Lower leg skin (tissue), 4 donors: ENCODE data around the gene MUC15. TPM values are rescaled to one million over a fixed set of nuclear protein-coding genes. Genes with fewer than 3 reads are reported as not detected.
"Not testable (repeated sequence)": the region's sequence is repeated elsewhere in the genome, so short reads cannot be mapped to it uniquely, and the experiment has no call there.

Experiments used
- DNase-seq, 2 donors: peaks; one replicate each; pipeline ENCODE4 v3.0.0-alpha.2; 2019; ENCODE audit warnings: low spot score in 2 of 2
- H3K4me3 ChIP-seq: fragments of 200-600 bp; sonication (generic); 2 replicates; pipeline ENCODE4 v1.5.1; 2017; ENCODE audit warnings: mild to moderate bottlenecking, low read depth; ENCODE audit not compliant: poor library complexity, severe bottlenecking
- POLR2A ChIP-seq, 2 donors: fragments of 450-650 bp; IDR thresholded peaks; one replicate each; pipeline ENCODE4 v1.6.1; 2016 to 2017; ENCODE audit warnings: antibody characterized with exemption in 2 of 2, mild to moderate bottlenecking in 1 of 2, moderate library complexity in 1 of 2
- WGBS, 2 donors: methylation state at CpG; one replicate each; pipeline ENCODE4 v1.1.5; 2018; 5-methylcytosine and 5-hydroxymethylcytosine counted together
- intact Hi-C: fragments of 100-400 bp; cut with DNase I; formaldehyde crosslinking; loops from one replicate; pipeline ENCODE4 v1.15.0; 2023; ENCODE audit warnings: low total_unique reads
- total RNA-seq, 4 donors: library from RNA; depleted of rRNA; stranded (reverse); fragments of >200 nt; gene quantifications; one replicate each; pipeline ENCODE4 v1.1.0, GENCODE V29; 2016
- TF ChIP-seq, protein P1 (sequence below), 3 donors: fragments of 450-650 bp; IDR thresholded peaks; one replicate each; pipeline ENCODE4 v1.5.1; 2016; ENCODE audit warnings: antibody characterized with exemption in 3 of 3, mild to moderate bottlenecking in 3 of 3, moderate library complexity in 2 of 3

Gene MUC15
- total RNA-seq, 4 donors from 2014 or later: 36.8 to 65.3 (median 55.8) TPM

DNA sequence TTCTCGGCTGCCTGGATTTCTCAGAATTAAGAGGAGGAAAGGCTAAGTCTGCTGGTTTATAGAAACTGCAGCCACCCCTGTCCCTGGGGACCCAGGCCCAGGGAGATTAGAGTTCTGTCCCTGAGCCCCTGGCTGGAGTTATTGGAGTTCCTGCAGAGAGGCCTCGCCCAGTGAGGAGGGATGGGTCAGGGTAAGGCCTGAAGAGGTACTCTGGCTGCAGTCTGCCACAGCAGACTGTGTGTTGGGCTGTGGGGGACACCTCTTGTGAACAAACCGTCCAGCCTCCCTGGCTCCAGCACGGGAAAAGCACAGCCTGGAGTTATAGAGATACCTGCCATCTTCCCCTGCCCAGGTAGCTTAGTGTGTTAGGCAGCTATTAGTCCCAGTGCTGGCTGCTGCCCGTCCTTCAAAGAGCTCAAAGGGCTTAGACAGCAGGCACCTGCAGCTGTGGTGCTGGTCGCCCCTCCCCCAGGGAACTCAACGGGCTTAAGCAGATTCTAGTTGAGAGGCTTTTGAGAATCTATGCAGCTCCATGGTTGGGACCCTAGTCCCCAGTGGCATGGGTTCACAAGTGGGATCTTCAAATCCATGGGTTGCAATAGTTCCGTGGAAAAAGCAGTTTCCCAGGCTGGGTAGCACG, 36.6 kb upstream of the MUC15 start:
- TF ChIP-seq, protein P1, sequence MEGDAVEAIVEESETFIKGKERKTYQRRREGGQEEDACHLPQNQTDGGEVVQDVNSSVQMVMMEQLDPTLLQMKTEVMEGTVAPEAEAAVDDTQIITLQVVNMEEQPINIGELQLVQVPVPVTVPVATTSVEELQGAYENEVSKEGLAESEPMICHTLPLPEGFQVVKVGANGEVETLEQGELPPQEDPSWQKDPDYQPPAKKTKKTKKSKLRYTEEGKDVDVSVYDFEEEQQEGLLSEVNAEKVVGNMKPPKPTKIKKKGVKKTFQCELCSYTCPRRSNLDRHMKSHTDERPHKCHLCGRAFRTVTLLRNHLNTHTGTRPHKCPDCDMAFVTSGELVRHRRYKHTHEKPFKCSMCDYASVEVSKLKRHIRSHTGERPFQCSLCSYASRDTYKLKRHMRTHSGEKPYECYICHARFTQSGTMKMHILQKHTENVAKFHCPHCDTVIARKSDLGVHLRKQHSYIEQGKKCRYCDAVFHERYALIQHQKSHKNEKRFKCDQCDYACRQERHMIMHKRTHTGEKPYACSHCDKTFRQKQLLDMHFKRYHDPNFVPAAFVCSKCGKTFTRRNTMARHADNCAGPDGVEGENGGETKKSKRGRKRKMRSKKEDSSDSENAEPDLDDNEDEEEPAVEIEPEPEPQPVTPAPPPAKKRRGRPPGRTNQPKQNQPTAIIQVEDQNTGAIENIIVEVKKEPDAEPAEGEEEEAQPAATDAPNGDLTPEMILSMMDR (IDR thresholded peaks at IDR 0.05): no peak
- no peak for TF ChIP-seq POLR2A (IDR thresholded peaks at IDR 0.05)
- 82 to 86% methylated on average over 8 to 9 of the region's 9 CpGs for WGBS, 2 donors
- H3K4me3 ChIP-seq: no peak overlapping the region
- DNase-seq: no peak
- intact Hi-C loops: no loop called here

DNA sequence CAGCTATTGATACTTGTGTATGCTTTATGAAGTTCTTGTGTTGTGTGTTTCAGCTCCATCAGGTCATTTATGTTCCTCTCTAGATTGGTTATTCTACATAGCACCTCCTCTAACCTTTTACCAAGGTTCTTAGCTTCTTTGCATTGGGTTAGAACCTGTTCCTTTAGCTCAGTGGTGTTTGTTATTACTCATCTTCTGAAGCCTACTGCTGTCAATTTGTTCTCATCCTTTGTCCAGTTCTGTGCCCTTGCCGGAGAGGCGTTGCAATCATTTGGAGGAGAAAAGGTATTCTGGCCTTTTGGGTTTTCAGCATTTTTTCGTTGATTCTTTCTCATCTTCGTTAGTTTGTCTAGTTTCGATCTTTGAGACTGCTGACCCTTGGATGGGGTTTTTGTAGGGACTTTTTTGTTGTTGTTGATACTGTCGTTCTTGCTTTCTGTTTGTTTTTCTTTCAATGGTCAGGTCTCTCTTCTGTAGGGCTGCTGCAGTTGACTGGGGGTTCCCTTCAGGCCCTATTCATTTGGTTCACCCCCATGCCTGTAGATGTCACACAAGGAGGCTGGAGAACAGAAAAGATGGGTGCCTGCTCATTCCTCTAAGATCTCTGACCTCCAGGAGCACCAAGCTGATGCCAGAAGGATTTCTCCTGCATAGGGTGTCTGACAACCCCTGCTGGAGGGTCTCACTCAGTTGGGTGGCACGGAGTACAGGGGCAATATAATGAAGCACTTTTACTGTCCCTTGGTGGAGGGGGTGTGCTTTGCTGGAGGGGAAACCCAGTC, 35.9 kb upstream of the MUC15 start:
- intact Hi-C loops: no loop called here
- TF ChIP-seq, protein P1 (IDR thresholded peaks at IDR 0.05): no peak
- TF ChIP-seq POLR2A (IDR thresholded peaks at IDR 0.05): no peak
- DNase-seq: no peak
- H3K4me3 ChIP-seq: no peak overlapping the region
- 91 to 96% methylated on average over 7 of the region's 7 CpGs for WGBS, 2 donors

DNA sequence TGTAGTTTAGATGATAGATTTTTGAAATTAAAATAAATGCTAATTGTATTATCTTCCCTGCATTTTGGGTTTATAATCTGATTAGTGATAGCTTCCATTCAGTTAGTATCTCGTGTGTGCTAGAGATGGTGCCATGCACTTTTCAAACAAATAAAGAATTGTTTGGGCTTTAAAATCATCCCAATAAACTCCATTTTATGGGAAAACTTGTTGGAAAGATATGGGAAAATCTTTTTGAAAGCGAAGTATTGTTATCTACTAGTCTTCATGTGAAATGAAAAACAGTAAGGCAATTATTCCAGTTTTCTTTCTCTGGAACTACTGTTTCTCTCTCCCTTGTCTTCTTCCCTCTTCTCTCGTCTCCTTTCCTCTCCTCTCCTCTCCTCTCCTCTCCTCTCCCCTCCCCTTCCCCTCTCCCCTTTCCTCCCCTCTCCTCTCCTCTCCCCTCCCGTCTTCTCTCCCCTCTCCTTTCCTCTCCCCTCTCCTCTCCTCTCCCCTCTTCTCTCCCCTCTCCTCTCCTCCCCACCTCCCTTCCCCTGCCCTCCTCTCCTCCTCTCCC, 27.9 kb upstream of the MUC15 start:
- TF ChIP-seq POLR2A (IDR thresholded peaks at IDR 0.05): no peak
- TF ChIP-seq, protein P1 (IDR thresholded peaks at IDR 0.05): no peak
- DNase-seq: no peak
- no peak overlapping the region for H3K4me3 ChIP-seq
- 64 to 71% methylated on average over 3 to 4 of the region's 4 CpGs for WGBS, 2 donors
- intact Hi-C loops: no loop called here

DNA sequence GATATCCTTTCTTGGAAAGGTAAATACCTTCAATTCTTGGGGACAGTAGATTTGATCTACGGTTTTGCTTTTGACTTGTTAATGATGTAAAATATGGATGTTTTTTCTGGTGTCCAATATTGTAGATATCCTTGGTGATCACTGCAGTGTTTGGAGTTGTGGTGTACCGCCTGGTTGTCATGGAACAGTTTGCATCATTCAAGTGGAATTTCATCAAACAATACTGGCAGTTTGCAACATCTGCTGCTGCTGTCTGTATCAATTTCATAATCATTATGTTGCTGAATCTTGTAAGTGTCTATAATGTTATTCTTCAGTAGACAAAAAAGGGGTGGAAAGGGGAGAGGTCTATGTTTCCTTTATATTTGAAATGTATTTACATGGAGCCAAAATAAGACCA, 27.4 kb upstream of the MUC15 start:
- WGBS, 2 donors: 53 to 54% methylated on average over 2 of the region's 2 CpGs
- TF ChIP-seq, protein P1 (IDR thresholded peaks at IDR 0.05): no peak
- TF ChIP-seq POLR2A (IDR thresholded peaks at IDR 0.05): no peak

DNA sequence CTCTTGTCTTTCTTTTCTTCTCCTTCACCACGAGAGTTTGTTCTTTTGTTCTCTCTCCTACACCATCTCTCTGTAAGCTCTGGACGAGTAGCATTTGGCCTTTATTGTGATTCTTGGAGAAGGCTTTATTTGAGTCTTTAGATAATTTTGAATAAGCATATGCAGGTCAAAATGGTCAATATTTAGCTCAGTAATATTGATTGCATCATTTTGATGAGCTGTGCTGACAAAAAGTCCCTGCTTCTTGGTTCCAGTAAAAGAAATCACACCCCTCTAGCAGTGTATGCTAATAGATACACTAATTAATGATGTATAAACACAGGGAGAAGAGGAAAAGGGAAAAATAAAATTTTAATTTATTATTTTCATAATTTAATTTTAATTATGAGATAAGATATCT, 25.8 kb upstream of the MUC15 start:
- no peak for DNase-seq
- no peak for TF ChIP-seq POLR2A (IDR thresholded peaks at IDR 0.05)
- TF ChIP-seq, protein P1 (IDR thresholded peaks at IDR 0.05): no peak
- WGBS, 2 donors: 81 to 91% methylated on average over 2 of the region's 2 CpGs
- intact Hi-C loops: no loop called here
- no peak overlapping the region for H3K4me3 ChIP-seq

More for the DNA sequence above, 27.4 kb upstream of the MUC15 start:
- DNase-seq: no peak
- intact Hi-C loops: no loop called here
- no peak overlapping the region for H3K4me3 ChIP-seq

DNA sequence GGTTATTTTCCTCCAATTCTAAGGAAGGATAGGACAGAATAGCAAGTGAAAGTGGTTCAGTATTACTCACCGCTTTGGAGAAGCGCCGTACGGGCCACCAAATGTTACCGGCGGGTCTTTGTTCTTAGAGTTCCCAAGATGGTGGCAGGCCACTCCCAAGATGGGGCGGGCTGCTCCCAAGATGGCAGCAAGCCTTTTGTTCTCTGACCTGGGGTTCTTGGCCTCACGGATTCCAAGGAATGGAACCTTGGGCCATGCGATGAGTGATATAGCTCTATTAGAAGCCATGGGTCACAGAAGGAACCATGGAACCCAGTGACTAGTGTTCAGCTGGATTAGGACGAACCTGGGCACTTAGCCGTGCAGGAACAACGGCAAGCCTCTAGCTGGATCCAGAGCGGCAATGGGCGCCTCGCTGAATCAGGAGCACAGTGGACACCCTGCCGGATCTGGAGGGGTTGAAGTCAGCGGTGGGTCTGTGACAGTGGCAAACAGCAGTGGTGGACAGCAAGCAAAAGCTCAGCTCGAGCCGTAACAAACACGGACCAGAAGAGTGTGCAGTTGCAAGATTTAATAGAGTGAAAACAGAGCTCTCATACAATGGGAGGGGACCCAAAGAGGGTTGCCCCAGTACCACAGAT, 25.1 kb upstream of the MUC15 start:
- intact Hi-C loops, DNase-seq, H3K4me3 ChIP-seq: not testable (repeated sequence)
- WGBS, 2 donors: 95 to 98% methylated on average over 20 of the region's 20 CpGs

DNA sequence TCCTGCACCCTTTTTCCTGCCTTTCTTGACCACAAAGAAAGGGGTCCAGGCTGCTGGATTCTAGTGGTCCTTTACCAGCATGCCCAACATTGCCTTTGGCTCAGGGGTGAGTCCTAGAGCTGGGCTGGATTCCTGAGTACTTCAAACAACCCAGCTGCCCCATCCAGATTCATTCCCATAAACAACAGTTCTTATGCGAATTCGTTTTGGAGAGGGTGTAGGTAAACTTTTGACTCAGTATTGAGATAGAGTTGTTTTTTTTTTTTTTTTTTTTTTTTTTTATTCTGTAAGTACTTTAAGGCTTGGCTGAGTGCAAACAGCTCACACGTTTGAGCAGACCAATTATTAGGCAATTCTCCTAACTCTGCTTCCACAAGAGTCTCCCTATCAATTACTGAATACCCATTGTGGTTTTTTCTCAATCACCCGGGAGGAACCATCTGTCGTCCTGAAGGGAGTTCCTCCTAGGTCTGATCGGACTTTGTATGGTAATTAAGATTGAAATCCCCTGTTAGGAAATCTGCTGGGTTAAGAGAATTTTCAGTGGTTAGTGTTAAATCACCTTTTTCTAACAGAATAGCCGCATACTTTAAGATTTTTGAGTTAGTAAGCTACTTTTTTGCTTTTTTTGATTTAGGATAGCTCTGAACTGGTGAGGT, 23.3 kb upstream of the MUC15 start:
- WGBS, 2 donors: 57 to 62% methylated on average over 7 of the region's 7 CpGs
- H3K4me3 ChIP-seq, intact Hi-C loops, DNase-seq: not testable (repeated sequence)
